ENCODE data around the gene SMU1. TPM values are rescaled to one million over a fixed set of nuclear protein-coding genes. Genes with fewer than 3 reads are reported as not detected.

SMU1 gene
- total RNA-seq, 2 donors from 2014 or later, result 11.4 to 12.2 TPM

DNA sequence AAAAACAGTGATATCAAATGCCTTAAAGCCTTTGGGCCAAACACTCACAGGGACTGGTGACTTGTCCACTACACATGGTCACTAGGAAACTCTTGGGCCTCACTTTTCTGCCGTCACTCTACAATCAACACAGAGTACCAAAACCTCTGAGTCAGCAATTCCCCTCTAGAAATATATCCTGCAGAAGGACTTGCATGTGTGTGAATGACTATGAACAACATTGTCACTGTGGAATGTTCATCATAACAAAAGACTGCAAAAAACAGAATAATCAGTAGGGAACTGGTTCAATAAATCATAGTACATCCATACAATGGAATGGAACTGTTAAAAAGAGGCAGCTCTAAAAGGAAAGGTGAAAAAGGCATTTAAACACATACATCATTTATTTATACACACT lies 44.1 kb upstream of the SMU1 start:
- DNase-seq (ENCODE audit: low spot score), result no peak
- H3K4me1 ChIP-seq, result peaks cover 0 to 24% of the 10 kb centered on the region in 2 donors
- H3K9me3 ChIP-seq, result no peaks in the 10 kb centered on the region
- TF ChIP-seq, protein P1, sequence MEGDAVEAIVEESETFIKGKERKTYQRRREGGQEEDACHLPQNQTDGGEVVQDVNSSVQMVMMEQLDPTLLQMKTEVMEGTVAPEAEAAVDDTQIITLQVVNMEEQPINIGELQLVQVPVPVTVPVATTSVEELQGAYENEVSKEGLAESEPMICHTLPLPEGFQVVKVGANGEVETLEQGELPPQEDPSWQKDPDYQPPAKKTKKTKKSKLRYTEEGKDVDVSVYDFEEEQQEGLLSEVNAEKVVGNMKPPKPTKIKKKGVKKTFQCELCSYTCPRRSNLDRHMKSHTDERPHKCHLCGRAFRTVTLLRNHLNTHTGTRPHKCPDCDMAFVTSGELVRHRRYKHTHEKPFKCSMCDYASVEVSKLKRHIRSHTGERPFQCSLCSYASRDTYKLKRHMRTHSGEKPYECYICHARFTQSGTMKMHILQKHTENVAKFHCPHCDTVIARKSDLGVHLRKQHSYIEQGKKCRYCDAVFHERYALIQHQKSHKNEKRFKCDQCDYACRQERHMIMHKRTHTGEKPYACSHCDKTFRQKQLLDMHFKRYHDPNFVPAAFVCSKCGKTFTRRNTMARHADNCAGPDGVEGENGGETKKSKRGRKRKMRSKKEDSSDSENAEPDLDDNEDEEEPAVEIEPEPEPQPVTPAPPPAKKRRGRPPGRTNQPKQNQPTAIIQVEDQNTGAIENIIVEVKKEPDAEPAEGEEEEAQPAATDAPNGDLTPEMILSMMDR (IDR thresholded peaks at IDR 0.05), result no peak
- no peak overlapping the region for H3K27ac ChIP-seq
- peaks cover 35% of the 10 kb centered on the region for H3K36me3 ChIP-seq
- H3K4me3 ChIP-seq, result no peak overlapping the region
- H3K27me3 ChIP-seq, result no peaks in the 10 kb centered on the region

DNA sequence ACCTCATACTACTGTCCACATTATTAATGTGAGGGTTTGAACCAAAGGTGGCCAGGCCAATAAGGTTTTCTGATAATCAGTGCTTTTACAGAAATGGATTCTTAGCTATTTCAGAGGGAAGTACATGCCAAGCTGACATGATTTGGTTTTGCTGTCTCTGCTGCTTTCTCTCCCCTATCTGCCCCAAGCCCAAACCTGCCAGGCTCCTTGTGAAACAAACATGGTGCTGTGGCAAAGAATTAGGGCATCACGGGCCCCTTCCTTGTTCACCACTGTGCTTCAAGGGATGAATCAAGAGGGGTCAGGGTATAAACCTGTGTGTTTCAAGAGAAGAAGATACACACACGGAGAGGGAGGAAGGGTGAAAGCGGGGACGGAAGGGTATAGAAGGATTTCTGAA lies 41.3 kb upstream of the SMU1 start:
- H3K36me3 ChIP-seq, result peaks cover 51% of the 10 kb centered on the region
- H3K27me3 ChIP-seq, result no peaks in the 10 kb centered on the region
- no peak for DNase-seq (ENCODE audit: low spot score)
- H3K9me3 ChIP-seq, result no peaks in the 10 kb centered on the region
- H3K4me3 ChIP-seq, result no peak overlapping the region
- peaks cover 0 to 33% of the 10 kb centered on the region in 2 donors for H3K4me1 ChIP-seq
- TF ChIP-seq, protein P1 (IDR thresholded peaks at IDR 0.05), result no peak
- peak overlapping the region; percentile 41 to 73 for H3K27ac ChIP-seq

DNA sequence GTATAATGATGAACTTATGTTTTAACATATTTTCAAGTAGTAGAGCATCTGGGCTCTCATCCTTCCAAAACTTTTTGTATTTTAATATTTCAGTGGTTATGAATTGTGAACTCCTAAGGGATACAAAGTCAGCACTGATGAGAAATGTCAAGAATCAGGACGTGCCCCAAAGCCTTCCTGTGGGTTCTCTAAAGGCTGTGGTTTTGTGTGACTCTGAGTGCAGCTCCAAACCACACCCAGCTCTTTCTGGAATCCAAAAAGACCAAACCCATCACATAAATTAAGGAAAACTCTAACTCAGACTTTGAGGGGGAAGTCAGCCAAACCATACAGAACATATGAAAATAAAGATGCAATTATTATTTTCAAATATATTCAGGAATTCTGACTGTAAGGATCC lies 40.8 kb upstream of the SMU1 start:
- H3K36me3 ChIP-seq, result peaks cover 56% of the 10 kb centered on the region
- no peak for DNase-seq (ENCODE audit: low spot score)
- H3K9me3 ChIP-seq, result no peaks in the 10 kb centered on the region
- peak overlapping the region; percentile 39 to 73 for H3K27ac ChIP-seq
- H3K4me3 ChIP-seq, result no peak overlapping the region
- TF ChIP-seq, protein P1 (IDR thresholded peaks at IDR 0.05), result no peak
- H3K4me1 ChIP-seq, result peaks cover 0 to 33% of the 10 kb centered on the region in 2 donors
- H3K27me3 ChIP-seq, result no peaks in the 10 kb centered on the region

DNA sequence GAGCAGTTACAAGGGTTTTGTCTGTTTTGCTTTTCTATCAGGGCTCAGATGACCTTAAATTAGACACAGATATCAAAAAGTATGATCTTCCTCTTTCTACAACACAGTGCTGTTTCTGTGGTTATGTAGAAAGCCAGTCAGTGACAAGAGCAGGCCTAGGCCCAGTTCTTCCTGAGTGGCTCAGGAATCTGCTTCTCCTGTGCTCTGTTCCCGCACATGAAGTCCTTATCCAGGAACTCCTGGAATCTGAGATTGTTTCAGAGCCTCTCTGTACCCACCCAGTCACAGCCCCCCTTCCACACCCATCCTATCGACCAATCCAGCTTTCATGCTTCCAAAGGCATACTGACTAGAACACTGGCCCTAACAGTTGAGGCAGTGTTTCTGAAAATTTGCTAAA lies 40.4 kb upstream of the SMU1 start:
- H3K36me3 ChIP-seq, result peaks cover 60% of the 10 kb centered on the region
- no peaks in the 10 kb centered on the region for H3K9me3 ChIP-seq
- no peak for DNase-seq (ENCODE audit: low spot score)
- no peaks in the 10 kb centered on the region for H3K27me3 ChIP-seq
- H3K4me1 ChIP-seq, result peaks cover 0 to 33% of the 10 kb centered on the region in 2 donors
- TF ChIP-seq, protein P1 (IDR thresholded peaks at IDR 0.05), result no peak
- H3K4me3 ChIP-seq, result no peak overlapping the region
- H3K27ac ChIP-seq, result peak overlapping the region; percentile 39 to 73

DNA sequence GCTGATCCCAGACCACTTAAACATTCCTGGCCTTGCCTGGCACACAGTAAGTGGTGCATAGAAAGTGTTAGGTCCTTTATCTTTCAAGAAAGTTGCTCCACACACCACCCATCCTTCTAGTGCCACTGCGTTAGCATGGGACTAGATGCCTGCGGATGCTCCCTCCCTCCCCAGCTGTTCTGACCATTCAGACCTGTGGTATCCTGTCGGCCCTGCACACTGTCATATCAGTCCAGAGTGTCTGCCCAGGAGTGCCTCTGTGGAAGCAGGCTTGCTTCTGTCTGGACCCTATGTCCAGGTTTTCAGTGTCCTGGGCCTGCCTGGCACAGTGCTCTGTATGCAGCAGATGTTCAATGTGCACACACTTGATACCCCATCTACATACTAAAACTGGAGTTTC lies 38.3 kb upstream of the SMU1 start:
- no peaks in the 10 kb centered on the region for H3K9me3 ChIP-seq
- H3K4me3 ChIP-seq, result no peak overlapping the region
- TF ChIP-seq, protein P1 (IDR thresholded peaks at IDR 0.05), result no peak
- no peak overlapping the region for H3K27ac ChIP-seq
- peaks cover 0 to 33% of the 10 kb centered on the region in 2 donors for H3K4me1 ChIP-seq
- DNase-seq (ENCODE audit: low spot score), result peak; percentile 49
- peaks cover 57% of the 10 kb centered on the region for H3K36me3 ChIP-seq
- H3K27me3 ChIP-seq, result no peaks in the 10 kb centered on the region
